Calu3 (cell line): ENCODE results near the gene ADCY3. TPM values are rescaled to one million over a fixed set of nuclear protein-coding genes. Genes with fewer than 3 reads are reported as not detected.

Experiments
- BruUV-seq: library from RNA; stranded (reverse); fragments of 400-500 nt; replicated peaks from 2 replicates; lab custom pipeline; 2021; lab: Mats Ljungman, UMichigan
- CTCF ChIA-PET: fragments of 300-600 bp; sonication (Branson Sonifier 250); formaldehyde crosslinking; loops from one replicate; lab custom pipeline; 2022; ENCODE audit warnings: antibody characterized with exemption; lab: Charles Lee
- DNase-seq: peaks from one replicate; pipeline ENCODE4 v3.0.0; 2022
- H3K27ac Mint-ChIP-seq: one replicate; pipeline ENCODE4 v1.8.0; 2022; ENCODE audit warnings: mixed read lengths; ENCODE audit not compliant: unreplicated experiment
- H3K27me3 Mint-ChIP-seq: one replicate; pipeline ENCODE4 v1.8.0; 2022; ENCODE audit warnings: mixed read lengths; ENCODE audit not compliant: unreplicated experiment
- H3K36me3 Mint-ChIP-seq: one replicate; pipeline ENCODE4 v1.8.0; 2022; ENCODE audit warnings: mild to moderate bottlenecking, moderate library complexity, mixed read lengths; ENCODE audit not compliant: insufficient read depth, unreplicated experiment
- H3K4me1 Mint-ChIP-seq: one replicate; pipeline ENCODE4 v1.8.0; 2022; ENCODE audit warnings: mild to moderate bottlenecking, low read depth, mixed read lengths; ENCODE audit not compliant: unreplicated experiment
- H3K4me3 Mint-ChIP-seq: one replicate; pipeline ENCODE4 v1.8.0; 2022; ENCODE audit warnings: mild to moderate bottlenecking, low read depth, moderate library complexity, mixed read lengths; ENCODE audit not compliant: unreplicated experiment
- H3K9me3 Mint-ChIP-seq: one replicate; pipeline ENCODE4 v1.8.0; 2022; ENCODE audit warnings: low read depth, mixed read lengths; ENCODE audit not compliant: unreplicated experiment
- CTCF ChIP-seq: fragments of 200-600 bp; IDR thresholded peaks from one replicate; pipeline ENCODE4 v1.8.0; 2022; ENCODE audit warnings: antibody characterized with exemption; ENCODE audit not compliant: unreplicated experiment
- intact Hi-C: fragments of 100-400 bp; cut with micrococcal nuclease; formaldehyde crosslinking; loops from one replicate; pipeline ENCODE4 v1.10.0; 2022; ENCODE audit not compliant: unreplicated experiment
- total RNA-seq: library from RNA; stranded (reverse); gene quantifications from 2 replicates; pipeline ENCODE4 v1.2.3, GENCODE V29; 2022

Gene ADCY3
- total RNA-seq, 1 experiment from 2014 or later, result 63.7 TPM

- no peak overlapping the region for H3K27ac Mint-ChIP-seq
- peaks cover 5% of the 10 kb centered on the region for H3K36me3 Mint-ChIP-seq
- CTCF ChIA-PET, result no interaction called here
- no TSS peak for BruUV-seq
- intact Hi-C loops, result no loop called here
- no peaks in the 10 kb centered on the region for H3K4me1 Mint-ChIP-seq
- no peak for DNase-seq
- peaks cover 3% of the 10 kb centered on the region for H3K9me3 Mint-ChIP-seq
- H3K4me3 Mint-ChIP-seq, result no peak overlapping the region
- TF ChIP-seq CTCF, result no peak
- H3K27me3 Mint-ChIP-seq, result no peaks in the 10 kb centered on the region
Measured at GRCh38 chr2:24889221-24889620, 30.8 kb downstream of the ADCY3 start.

DNA sequence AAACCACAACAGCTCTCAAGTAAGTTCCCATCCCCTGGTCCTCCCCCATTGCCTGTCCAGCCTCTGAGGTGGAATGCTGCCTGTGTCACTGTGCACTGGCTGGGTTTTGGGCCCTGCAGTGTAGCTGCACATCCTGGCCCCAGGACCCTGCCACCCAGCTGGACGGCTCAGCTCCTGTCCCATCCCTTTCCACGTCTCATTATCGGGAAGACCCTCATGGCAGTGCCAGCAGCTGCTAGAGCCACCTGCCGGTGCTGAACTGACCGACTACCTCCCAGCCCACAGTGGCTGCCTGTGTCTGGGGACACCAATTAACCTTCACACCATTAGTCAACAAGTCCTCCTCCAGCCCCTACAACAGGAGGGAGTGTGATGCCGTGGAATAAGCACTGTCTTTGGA lies 31.9 kb downstream of the ADCY3 start:
- Mint-ChIP-seq H3K36me3 (peaks cover 5% of the 10 kb centered on the region), H3K9me3 (no peaks in the 10 kb centered on the region), H3K4me1 (no peaks in the 10 kb centered on the region), H3K4me3 (no peak overlapping the region), H3K27ac (no peak overlapping the region), H3K27me3 (no peaks in the 10 kb centered on the region)
- no peak for DNase-seq
- no TSS peak for BruUV-seq
- CTCF ChIA-PET, result interaction anchor here (0.6 to 1.0 kb wide), 2 partner anchors 413 to 621 kb away, joined by 3 read pairs; no protein-coding TSS in a partner anchor
- TF ChIP-seq CTCF, result no peak
- intact Hi-C loops, result no loop called here

DNA sequence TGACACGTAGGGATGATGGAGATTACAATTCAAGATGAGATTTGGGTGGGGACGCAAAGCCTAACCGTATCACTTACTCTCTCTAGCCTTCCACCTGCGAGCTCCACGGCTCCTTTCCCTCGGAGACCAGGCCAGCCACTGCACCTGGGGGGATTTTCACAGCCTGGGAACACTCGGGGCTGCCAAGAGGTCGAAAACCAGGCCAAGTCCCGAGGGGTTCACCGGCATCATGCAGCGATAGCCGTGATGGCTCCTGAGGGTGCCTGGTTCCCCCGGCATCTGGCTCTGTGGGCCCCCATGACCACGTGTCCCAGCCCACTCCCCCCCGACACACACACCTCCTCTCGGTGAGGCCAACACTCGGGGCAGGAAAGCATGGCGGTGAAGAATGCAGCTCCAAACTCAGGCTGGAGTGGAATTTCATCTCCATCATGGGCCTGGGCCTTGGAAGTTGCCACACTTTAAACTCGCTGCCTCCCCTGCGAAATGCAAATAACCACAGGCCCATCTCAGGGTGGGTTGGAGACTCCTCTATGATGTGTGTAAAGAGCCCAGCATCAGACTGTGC lies 32.6 kb downstream of the ADCY3 start:
- Mint-ChIP-seq H3K4me1 (no peaks in the 10 kb centered on the region), H3K9me3 (no peaks in the 10 kb centered on the region), H3K27ac (no peak overlapping the region), H3K4me3 (no peak overlapping the region), H3K36me3 (peaks cover 5% of the 10 kb centered on the region), H3K27me3 (no peaks in the 10 kb centered on the region)
- no peak for TF ChIP-seq CTCF
- no TSS peak for BruUV-seq
- intact Hi-C loops, result no loop called here
- CTCF ChIA-PET, result interaction anchor here (0.6 to 1.0 kb wide), 2 partner anchors 412 to 622 kb away, joined by 3 read pairs; no protein-coding TSS in a partner anchor
- no peak for DNase-seq

- no peaks in the 10 kb centered on the region for H3K27me3 Mint-ChIP-seq
- H3K4me3 Mint-ChIP-seq, result no peak overlapping the region
Measured at GRCh38 chr2:24886691-24887304, 33.2 kb downstream of the ADCY3 start.

More at GRCh38 chr2:24886691-24887304, 33.2 kb downstream of the ADCY3 start:
- no peak for TF ChIP-seq CTCF
- intact Hi-C loops, result no loop called here
- Mint-ChIP-seq H3K36me3 (peaks cover 5% of the 10 kb centered on the region), H3K4me1 (no peaks in the 10 kb centered on the region), H3K27ac (no peak overlapping the region), H3K9me3 (no peaks in the 10 kb centered on the region)
- BruUV-seq, result no TSS peak
- DNase-seq, result no peak
- CTCF ChIA-PET, result no interaction called here
